HK-2 (cell line): ENCODE results near the gene CDC42EP4.
"Not testable (repeated sequence)": the region's sequence is repeated elsewhere in the genome, so short reads cannot be mapped to it uniquely, and the experiment has no call there.

Experiments used
- DNase-seq: peaks from one replicate; pipeline ENCODE4 v3.0.0-alpha.2; 2018; ENCODE audit not compliant: unreplicated experiment

The CDC42EP4 gene

GRCh38 chr17:73280191-73280590 is 31.6 kb downstream of the CDC42EP4 start:
- DNase-seq, result no peak

- no peak for DNase-seq
Measured at GRCh38 chr17:73279704-73280103, 32.1 kb downstream of the CDC42EP4 start.

GRCh38 chr17:73278465-73279453 is 33.0 kb downstream of the CDC42EP4 start:
- DNase-seq, result no peak

GRCh38 chr17:73278049-73278464 is 33.7 kb downstream of the CDC42EP4 start:
- no peak for DNase-seq

GRCh38 chr17:73274490-73274889 is 37.3 kb downstream of the CDC42EP4 start:
- DNase-seq, result no peak

- no peak for DNase-seq
Measured at GRCh38 chr17:73272906-73273218, 38.9 kb downstream of the CDC42EP4 start.

GRCh38 chr17:73271072-73271471 is 40.7 kb downstream of the CDC42EP4 start:
- DNase-seq, result no peak

GRCh38 chr17:73269791-73270190 is 42.0 kb downstream of the CDC42EP4 start:
- no peak for DNase-seq

GRCh38 chr17:73269329-73269615 is 42.5 kb downstream of the CDC42EP4 start:
- DNase-seq, result no peak

- DNase-seq, result no peak
Measured at GRCh38 chr17:73268582-73269328, 43.0 kb downstream of the CDC42EP4 start.

- no peak for DNase-seq
Measured at GRCh38 chr17:73267648-73268537, 43.9 kb downstream of the CDC42EP4 start.

GRCh38 chr17:73266796-73267195 is 45.0 kb downstream of the CDC42EP4 start:
- DNase-seq, result no peak

GRCh38 chr17:73265646-73266640 is 45.9 kb downstream of the CDC42EP4 start:
- no peak for DNase-seq

- not testable (repeated sequence) for DNase-seq
Measured at GRCh38 chr17:73264448-73264847, 47.4 kb downstream of the CDC42EP4 start.

GRCh38 chr17:73262676-73263642 is 48.8 kb downstream of the CDC42EP4 start:
- DNase-seq, result no peak

GRCh38 chr17:73261952-73262675 is 49.7 kb downstream of the CDC42EP4 start:
- no peak for DNase-seq

GRCh38 chr17:73261617-73261951 is 50.2 kb downstream of the CDC42EP4 start, which contains the start of gene CPSF4L:
TSS of gene CPSF4L (minus strand) at chr17:73261880. CDS start at chr17:73261818, 62 bp downstream.
- no peak for DNase-seq

- DNase-seq, result no peak
Measured at GRCh38 chr17:73257516-73257915, 54.3 kb downstream of the CDC42EP4 start.

- DNase-seq, result no peak
Measured at GRCh38 chr17:73256220-73256619, 55.6 kb downstream of the CDC42EP4 start.
